Keratinocyte (primary cell): ENCODE data around the gene TMEM163. TPM values are rescaled to one million over a fixed set of nuclear protein-coding genes. Genes with fewer than 3 reads are reported as not detected.

Experiments used
- DNase-seq: peaks from one replicate; pipeline ENCODE4 v3.0.0-alpha.2; 2011; ENCODE audit warnings: low read depth, missing footprints, low spot score
- FAIRE-seq: peaks from 2 replicates; lab custom pipeline; 2011; peaks lifted over from hg19 to GRCh38; lab: Jason Lieb, UNC
- H2AFZ ChIP-seq: 2 replicates; pipeline ENCODE4 v1.6.0; 2012; ENCODE audit warnings: low read length, control low read depth, inconsistent platforms; ENCODE audit not compliant: control insufficient read depth
- H3K27ac ChIP-seq: 2 replicates; pipeline ENCODE4 v1.5.1; 2011; ENCODE audit warnings: low read length; ENCODE audit not compliant: control insufficient read depth, insufficient read depth
- H3K27me3 ChIP-seq: 3 replicates; pipeline ENCODE4 v1.6.0; 2011; ENCODE audit warnings: low read length; ENCODE audit not compliant: control insufficient read depth, insufficient read depth; ENCODE audit errors: extremely low read depth
- H3K36me3 ChIP-seq, 2 experiments: 2 replicates in 1 of 2; 3 replicates in 1 of 2; pipeline ENCODE4 v1.5.1; 2011; ENCODE audit warnings: low read length in 2 of 2, mild to moderate bottlenecking in 1 of 2; ENCODE audit not compliant: control insufficient read depth in 2 of 2, insufficient read depth in 2 of 2; ENCODE audit errors: extremely low read depth in 1 of 2
- H3K4me1 ChIP-seq: 3 replicates; pipeline ENCODE4 v1.5.1; 2011; ENCODE audit warnings: low read length; ENCODE audit not compliant: control insufficient read depth, insufficient read depth; ENCODE audit errors: extremely low read depth
- H3K4me2 ChIP-seq: 3 replicates; pipeline ENCODE4 v1.6.0; 2011; ENCODE audit warnings: low read depth, low read length; ENCODE audit not compliant: control insufficient read depth, insufficient read depth; ENCODE audit errors: extremely low read depth
- H3K4me3 ChIP-seq, 3 experiments: fragments of 200-600 bp in 1 of 3; sonication (generic) in 1 of 3; 2 replicates in 2 of 3; 3 replicates in 1 of 3; pipeline ENCODE4 v1.5.1; 2011 to 2016; ENCODE audit warnings: low read length in 3 of 3, mild to moderate bottlenecking in 3 of 3, control low read depth in 2 of 3, inconsistent platforms in 1 of 3, low read depth in 1 of 3, mixed read lengths in 1 of 3, mixed run types in 1 of 3, moderate library complexity in 1 of 3; ENCODE audit not compliant: control insufficient read depth in 2 of 3, insufficient read depth in 2 of 3; ENCODE audit errors: extremely low read depth in 1 of 3
- H3K79me2 ChIP-seq: 2 replicates; pipeline ENCODE4 v1.6.0; 2012; ENCODE audit warnings: low read length; ENCODE audit not compliant: control insufficient read depth, insufficient read depth
- H3K9ac ChIP-seq: 3 replicates; pipeline ENCODE4 v1.6.0; 2011; ENCODE audit warnings: low read length; ENCODE audit not compliant: control insufficient read depth, insufficient read depth; ENCODE audit errors: extremely low read depth
- H3K9me1 ChIP-seq: 3 replicates; pipeline ENCODE4 v1.6.0; 2011; ENCODE audit warnings: low read length; ENCODE audit not compliant: control insufficient read depth, insufficient read depth; ENCODE audit errors: extremely low read depth
- H3K9me3 ChIP-seq: 2 replicates; pipeline ENCODE4 v1.5.1; 2012; ENCODE audit warnings: low read depth, low read length; ENCODE audit not compliant: control insufficient read depth
- H4K20me1 ChIP-seq: 3 replicates; pipeline ENCODE4 v1.6.0; 2011; ENCODE audit warnings: low read length; ENCODE audit not compliant: control insufficient read depth, insufficient read depth; ENCODE audit errors: extremely low read depth
- CTCF ChIP-seq, 3 experiments: IDR thresholded peaks in 1 of 3; conservative IDR thresholded peaks in 1 of 3; optimal IDR thresholded peaks in 1 of 3; 2 replicates in 2 of 3; 3 replicates in 1 of 3; pipeline versions ENCODE3 to v1.5.1; 2011; ENCODE audit warnings: low read length in 3 of 3, mild to moderate bottlenecking in 3 of 3, moderate library complexity in 2 of 3, control low read depth in 1 of 3, inconsistent platforms in 1 of 3; ENCODE audit not compliant: insufficient read depth in 2 of 3; ENCODE audit errors: extremely low read depth in 1 of 3
- EZH2 ChIP-seq: IDR thresholded peaks from one replicate; pipeline ENCODE4 v1.6.1; 2012; ENCODE audit warnings: inconsistent platforms, mild to moderate bottlenecking, low read length, moderate library complexity
- dilution Hi-C: fragments of 300-500 bp; cut with MboI; formaldehyde crosslinking; loops from one replicate; pipeline ENCODE4 v1.7.0; 2020; ENCODE audit warnings: low sequenced_read_pairs; ENCODE audit not compliant: extremely low pct_ligation_motif_present
- polyA plus RNA-seq, 5 experiments: library from polyadenylated mRNA; depleted of rRNA in 3 of 5; stranded (reverse) in 3 of 5; stranded (forward) in 1 of 5; unstranded in 1 of 5; fragments of >200 nt; gene quantifications; 1 replicate in 1 of 5; 2 replicates in 3 of 5; 3 replicates in 1 of 5; pipeline versions ENCODE4 v1.2.1 to v1.2.3, GENCODE V29; 2011 to 2012; ENCODE audit warnings: missing spikeins in 2 of 5, low read depth in 1 of 5, low replicate concordance in 1 of 5

The TMEM163 gene
- polyA plus RNA-seq, 1 donor (not counting 4 experiments of a cell fraction or from before 2014, with no cell fraction given) = not detected

- no peak for DNase-seq
- H3K4me1 ChIP-seq = no peaks in the 10 kb centered on the region
- no peak overlapping the region for H3K27ac ChIP-seq
- no peaks in the 10 kb centered on the region for H4K20me1 ChIP-seq
- no peaks in the 10 kb centered on the region for H3K79me2 ChIP-seq
- no peak overlapping the region for H3K4me3 ChIP-seq
- no peak for FAIRE-seq
- no peak overlapping the region for H3K9ac ChIP-seq
- H2AFZ ChIP-seq = no peak overlapping the region
- no peak for TF ChIP-seq CTCF (optimal IDR thresholded peaks at IDR 0.05 in 1 of 3, IDR thresholded peaks at IDR 0.05 in 1 of 3, conservative IDR thresholded peaks at IDR 0.05 in 1 of 3; ENCODE audit: extremely low read depth in 1 of 3, insufficient read depth in 2 of 3, low read length in 3 of 3)
- TF ChIP-seq EZH2 = no peak
- dilution Hi-C loops = no loop called here
- no peaks in the 10 kb centered on the region for H3K9me1 ChIP-seq
- H3K27me3 ChIP-seq = peaks cover 2% of the 10 kb centered on the region
- no peaks in the 10 kb centered on the region for H3K9me3 ChIP-seq
- H3K36me3 ChIP-seq = no peaks in the 10 kb centered on the region
- H3K4me2 ChIP-seq = no peak overlapping the region
Observed at GRCh38 chr2:134540990-134541389, 177.8 kb downstream of the TMEM163 start.

GRCh38 chr2:134539981-134540380 is 178.8 kb downstream of the TMEM163 start:
- Histone ChIP-seq H3K79me2 (no peaks in the 10 kb centered on the region), H3K27me3 (no peaks in the 10 kb centered on the region), H3K4me3 (no peak overlapping the region), H2AFZ (no peak overlapping the region), H3K9ac (no peak overlapping the region), H3K9me3 (no peaks in the 10 kb centered on the region), H3K36me3 (no peaks in the 10 kb centered on the region), H3K9me1 (no peaks in the 10 kb centered on the region), H3K4me2 (no peak overlapping the region), H4K20me1 (no peaks in the 10 kb centered on the region), H3K4me1 (no peaks in the 10 kb centered on the region), H3K27ac (no peak overlapping the region)
- DNase-seq (no peak), FAIRE-seq (no peak)
- no peak for TF ChIP-seq EZH2
- no peak for TF ChIP-seq CTCF (optimal IDR thresholded peaks at IDR 0.05 in 1 of 3, IDR thresholded peaks at IDR 0.05 in 1 of 3, conservative IDR thresholded peaks at IDR 0.05 in 1 of 3; ENCODE audit: extremely low read depth in 1 of 3, insufficient read depth in 2 of 3, low read length in 3 of 3)
- dilution Hi-C loops = no loop called here
